ENCODE results near the gene RAPGEF4.
"Not testable (repeated sequence)": the region's sequence is repeated elsewhere in the genome, so short reads cannot be mapped to it uniquely, and the experiment has no call there.

RAPGEF4 gene

GRCh38 chr2:172788871-172789270, 53.2 kb downstream of the RAPGEF4 start:
- no peaks in the 10 kb centered on the region for H3K36me3 ChIP-seq
- H3K4me1 ChIP-seq: no peaks in the 10 kb centered on the region
- no peaks in the 10 kb centered on the region for H3K9me3 ChIP-seq
- TF ChIP-seq CTCF (IDR thresholded peaks at IDR 0.05; ENCODE audit: low read depth, low read length): no peak
- no peak overlapping the region for H3K4me3 ChIP-seq (ENCODE audit: low read depth, low read length)
- H3K27me3 ChIP-seq: no peaks in the 10 kb centered on the region
- DNase-seq: no peak

DNA sequence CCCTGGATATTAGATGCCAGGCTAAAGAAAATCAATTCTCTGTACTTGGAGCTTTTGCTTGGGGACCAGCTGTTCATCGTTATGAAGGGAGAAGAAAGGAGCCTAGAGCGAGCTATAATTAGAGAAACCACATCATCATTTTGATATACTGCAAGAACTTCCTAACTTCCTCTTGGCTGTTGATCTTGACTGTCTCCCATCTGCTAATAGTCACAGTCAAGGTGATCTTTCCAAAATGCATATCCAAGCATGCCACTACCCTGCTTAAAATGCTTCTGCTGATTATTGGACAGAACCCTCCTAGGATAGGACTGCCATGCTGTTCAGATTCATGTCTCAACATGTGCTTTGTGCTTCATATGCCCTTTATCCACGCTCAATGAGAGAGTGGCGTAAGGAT, 54.8 kb downstream of the RAPGEF4 start:
- no peak for DNase-seq
- no peaks in the 10 kb centered on the region for H3K36me3 ChIP-seq

DNA sequence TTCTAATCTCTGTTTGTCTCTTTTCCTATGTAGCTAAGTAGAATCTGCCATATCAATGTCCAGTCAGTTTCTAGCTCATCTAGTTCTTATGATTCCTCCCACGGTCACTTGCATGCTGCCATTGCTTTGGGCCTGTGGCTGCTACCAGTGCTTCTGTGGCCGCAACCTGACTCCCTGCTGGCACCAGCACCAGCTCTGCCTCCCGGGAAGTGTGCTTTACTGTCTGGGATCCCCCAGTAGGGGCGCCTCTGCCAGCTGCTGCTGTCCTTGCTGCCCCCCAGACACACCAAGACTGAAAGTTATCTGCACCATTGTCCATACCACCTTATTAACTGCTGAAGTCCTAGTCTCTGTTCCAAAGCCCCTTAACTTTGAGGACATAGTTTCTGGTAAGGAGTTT, 56.3 kb downstream of the RAPGEF4 start:
- Histone ChIP-seq H3K36me3 (no peaks in the 10 kb centered on the region), H3K27me3 (no peaks in the 10 kb centered on the region), H3K9me3 (no peaks in the 10 kb centered on the region), H3K4me3 (ENCODE audit: low read depth, low read length) (no peak overlapping the region), H3K4me1 (no peaks in the 10 kb centered on the region)
- DNase-seq: no peak
- TF ChIP-seq CTCF (IDR thresholded peaks at IDR 0.05; ENCODE audit: low read depth, low read length): no peak

More for the DNA sequence above, 54.8 kb downstream of the RAPGEF4 start:
- no peaks in the 10 kb centered on the region for H3K4me1 ChIP-seq
- no peaks in the 10 kb centered on the region for H3K9me3 ChIP-seq
- TF ChIP-seq CTCF (IDR thresholded peaks at IDR 0.05; ENCODE audit: low read depth, low read length): no peak
- H3K4me3 ChIP-seq (ENCODE audit: low read depth, low read length): no peak overlapping the region
- H3K27me3 ChIP-seq: no peaks in the 10 kb centered on the region

- Histone ChIP-seq H3K4me1 (no peaks in the 10 kb centered on the region), H3K9me3 (no peaks in the 10 kb centered on the region), H3K4me3 (ENCODE audit: low read depth, low read length) (no peak overlapping the region), H3K36me3 (no peaks in the 10 kb centered on the region), H3K27me3 (no peaks in the 10 kb centered on the region)
- no peak for DNase-seq
- TF ChIP-seq CTCF (IDR thresholded peaks at IDR 0.05; ENCODE audit: low read depth, low read length): no peak
Measured at GRCh38 chr2:172792711-172793110, 57.1 kb downstream of the RAPGEF4 start.

GRCh38 chr2:172803308-172803707, 67.7 kb downstream of the RAPGEF4 start:
- H3K27me3 ChIP-seq; H3K9me3 ChIP-seq; H3K4me1 ChIP-seq; H3K36me3 ChIP-seq; H3K4me3 ChIP-seq (ENCODE audit: low read depth, low read length); DNase-seq: not testable (repeated sequence)

DNA sequence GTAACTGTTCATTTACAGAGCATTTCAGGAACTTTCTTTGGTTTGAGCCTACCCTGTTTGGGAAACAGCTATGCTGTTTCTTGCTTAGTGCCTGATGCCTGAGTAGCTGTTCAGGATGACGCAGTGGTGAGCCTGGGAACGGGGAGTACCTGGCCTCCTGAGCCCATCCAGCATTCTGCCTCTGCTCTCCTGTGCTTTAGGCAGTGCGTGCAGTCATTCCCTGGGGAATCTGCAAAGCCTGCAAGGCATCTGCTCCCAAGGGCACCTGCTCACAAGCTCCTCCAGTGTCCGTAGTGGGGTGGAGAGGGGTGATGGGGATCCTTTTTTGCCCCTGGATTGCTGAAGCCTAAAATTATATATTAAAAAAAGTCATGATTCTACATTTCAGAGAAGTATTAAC, 68.8 kb downstream of the RAPGEF4 start:
- no peaks in the 10 kb centered on the region for H3K9me3 ChIP-seq
- no peaks in the 10 kb centered on the region; the same call in 1 of the 2 replicates for H3K4me1 ChIP-seq
- no peak for DNase-seq
- no peaks in the 10 kb centered on the region for H3K27me3 ChIP-seq
- H3K36me3 ChIP-seq: no peaks in the 10 kb centered on the region
- TF ChIP-seq CTCF (IDR thresholded peaks at IDR 0.05; ENCODE audit: low read depth, low read length): no peak
- H3K4me3 ChIP-seq (ENCODE audit: low read depth, low read length): no peak overlapping the region

GRCh38 chr2:172806493-172806892, 70.8 kb downstream of the RAPGEF4 start:
- no peak for DNase-seq
- TF ChIP-seq CTCF (IDR thresholded peaks at IDR 0.05; ENCODE audit: low read depth, low read length): peak; percentile 79
- Histone ChIP-seq H3K27me3 (no peaks in the 10 kb centered on the region), H3K9me3 (no peaks in the 10 kb centered on the region), H3K36me3 (no peaks in the 10 kb centered on the region), H3K4me3 (ENCODE audit: low read depth, low read length) (no peak overlapping the region), H3K4me1 (peaks cover 8% of the 10 kb centered on the region; the same call in 1 of the 2 replicates)

Data from BE2C (cell line).